ENCODE data around the gene VIT.

Gene VIT

GRCh38 chr2:36710858-36711515, 14.5 kb downstream of the VIT start:
- no peak for ATAC-seq

GRCh38 chr2:36711741-36712314, 15.3 kb downstream of the VIT start:
- no peak for ATAC-seq

- ATAC-seq: no peak
Measured at GRCh38 chr2:36713310-36713709, 16.8 kb downstream of the VIT start.

GRCh38 chr2:36716111-36716510, 19.6 kb downstream of the VIT start:
- no peak for ATAC-seq

- no peak for ATAC-seq
Measured at GRCh38 chr2:36717603-36718266, 21.2 kb downstream of the VIT start.

- ATAC-seq: no peak
Measured at GRCh38 chr2:36727550-36727949, 31.0 kb downstream of the VIT start.

- no peak for ATAC-seq
Measured at GRCh38 chr2:36729067-36729466, 32.6 kb downstream of the VIT start.

- no peak for ATAC-seq
Measured at GRCh38 chr2:36731941-36732672, 35.6 kb downstream of the VIT start.

GRCh38 chr2:36732673-36733036, 36.1 kb downstream of the VIT start:
- no peak for ATAC-seq

- no peak for ATAC-seq
Measured at GRCh38 chr2:36733215-36733614, 36.7 kb downstream of the VIT start.

GRCh38 chr2:36734304-36734703, 37.8 kb downstream of the VIT start:
- ATAC-seq: no peak

- no peak for ATAC-seq
Measured at GRCh38 chr2:36737131-36737750, 40.7 kb downstream of the VIT start.

GRCh38 chr2:36740061-36740460, 43.6 kb downstream of the VIT start:
- no peak for ATAC-seq

GRCh38 chr2:36741188-36741837, 44.8 kb downstream of the VIT start:
- ATAC-seq: no peak

- ATAC-seq: no peak
Measured at GRCh38 chr2:36743954-36744353, 47.4 kb downstream of the VIT start.

GRCh38 chr2:36748166-36748565, 51.7 kb downstream of the VIT start:
- ATAC-seq: no peak

- no peak for ATAC-seq
Measured at GRCh38 chr2:36750101-36750500, 53.6 kb downstream of the VIT start.

- ATAC-seq: no peak
Measured at GRCh38 chr2:36753706-36754221, 57.3 kb downstream of the VIT start.

GRCh38 chr2:36754578-36754977, 58.1 kb downstream of the VIT start:
- no peak for ATAC-seq

GRCh38 chr2:36756438-36756837, 59.9 kb downstream of the VIT start:
- no peak for ATAC-seq

GRCh38 chr2:36762764-36763490, 66.4 kb downstream of the VIT start:
- ATAC-seq: no peak

GRCh38 chr2:36769106-36769505, 72.6 kb downstream of the VIT start:
- ATAC-seq: no peak

All from activated CD4-positive, CD25-positive, alpha-beta regulatory T cell treated with anti-CD3 and anti-CD28 coated beads, Interleukin-2, amount 50 U/mL, for 24 hours (primary cell).